H9 (cell line): Measurements from ENCODE around the gene DNAJC15. TPM values are rescaled to one million over a fixed set of nuclear protein-coding genes. Genes with fewer than 3 reads are reported as not detected.

ENCODE experiments used
- DNase-seq: peaks from one replicate; pipeline ENCODE4 v3.0.0-alpha.2; 2017
- H2AFZ ChIP-seq: one replicate; pipeline ENCODE4 v1.6.1; 2013; ENCODE audit warnings: mild to moderate bottlenecking, low read length, control low read depth, moderate library complexity
- H2AK5ac ChIP-seq: 2 replicates; pipeline ENCODE4 v1.6.1; 2013; ENCODE audit warnings: low read length, control low read depth, mixed read lengths; ENCODE audit not compliant: insufficient read length
- H2BK120ac ChIP-seq: one replicate; pipeline ENCODE4 v1.6.1; 2013; ENCODE audit warnings: low read depth, mild to moderate bottlenecking, low read length, control low read depth, inconsistent platforms; ENCODE audit not compliant: poor library complexity, severe bottlenecking
- H2BK12ac ChIP-seq: 2 replicates; pipeline ENCODE4 v1.6.1; 2013; ENCODE audit warnings: low read length, control low read depth, mixed read lengths, low read depth; ENCODE audit not compliant: insufficient read length
- H2BK15ac ChIP-seq: 2 replicates; pipeline ENCODE4 v1.6.1; 2013; ENCODE audit warnings: low read depth, low read length, control low read depth
- H2BK20ac ChIP-seq: one replicate; pipeline ENCODE4 v1.6.1; 2013; ENCODE audit warnings: low read depth, mild to moderate bottlenecking, low read length, control low read depth, inconsistent platforms; ENCODE audit not compliant: poor library complexity, severe bottlenecking
- H2BK5ac ChIP-seq: 2 replicates; pipeline ENCODE4 v1.6.1; 2013; ENCODE audit warnings: low read length, control low read depth, mixed read lengths; ENCODE audit not compliant: insufficient read length
- H3K14ac ChIP-seq: 2 replicates; pipeline ENCODE4 v1.6.1; 2013; ENCODE audit warnings: low read length, control low read depth; ENCODE audit not compliant: insufficient read depth
- H3K18ac ChIP-seq: 2 replicates; pipeline ENCODE4 v1.6.1; 2013; ENCODE audit warnings: low read depth, mild to moderate bottlenecking, mixed read lengths, low read length, control low read depth; ENCODE audit not compliant: insufficient read length
- H3K23ac ChIP-seq: 2 replicates; pipeline ENCODE4 v1.6.1; 2013; ENCODE audit warnings: low read length, control low read depth, mixed read lengths, low read depth; ENCODE audit not compliant: insufficient read length
- H3K23me2 ChIP-seq: 2 replicates; pipeline ENCODE4 v1.6.1; 2013; ENCODE audit warnings: low read depth, mild to moderate bottlenecking, mixed read lengths, low read length, control low read depth; ENCODE audit not compliant: insufficient read length, poor library complexity, severe bottlenecking
- H3K27ac ChIP-seq: 2 replicates; pipeline ENCODE4 v1.5.1; 2013; ENCODE audit warnings: low read length, control low read depth, mixed read lengths, low read depth; ENCODE audit not compliant: insufficient read length
- H3K27me3 ChIP-seq: 2 replicates; pipeline ENCODE4 v1.6.1; 2013; ENCODE audit warnings: low read length, control low read depth, inconsistent platforms; ENCODE audit not compliant: insufficient read depth
- H3K4ac ChIP-seq: 2 replicates; pipeline ENCODE4 v1.6.1; 2013; ENCODE audit warnings: low read depth, mild to moderate bottlenecking, control low read depth, inconsistent platforms, low read length, moderate library complexity
- H3K4me1 ChIP-seq: 2 replicates; pipeline ENCODE4 v1.6.1; 2013; ENCODE audit warnings: low read length, control low read depth, inconsistent platforms; ENCODE audit not compliant: insufficient read depth
- H3K4me2 ChIP-seq: 2 replicates; pipeline ENCODE4 v1.6.1; 2013; ENCODE audit warnings: low read length, control low read depth, mixed read lengths; ENCODE audit not compliant: insufficient read length, insufficient read depth
- H3K56ac ChIP-seq: 2 replicates; pipeline ENCODE4 v1.6.1; 2013; ENCODE audit warnings: low read depth, mild to moderate bottlenecking, mixed read lengths, low read length, control low read depth; ENCODE audit not compliant: insufficient read length
- H3K79me1 ChIP-seq: 2 replicates; pipeline ENCODE4 v1.6.1; 2013; ENCODE audit warnings: low read depth, mild to moderate bottlenecking, moderate library complexity, low read length, control low read depth, inconsistent platforms; ENCODE audit not compliant: insufficient read depth, poor library complexity, severe bottlenecking
- H3K79me2 ChIP-seq: 2 replicates; pipeline ENCODE4 v1.6.1; 2013; ENCODE audit warnings: low read length, control low read depth, inconsistent platforms; ENCODE audit not compliant: insufficient read depth
- H3K9ac ChIP-seq: 2 replicates; pipeline ENCODE4 v1.6.1; 2013; ENCODE audit warnings: low read length, control low read depth, mixed read lengths; ENCODE audit not compliant: insufficient read length; ENCODE audit errors: extremely low read depth
- H3K9me3 ChIP-seq: one replicate; pipeline ENCODE4 v1.6.1; 2013; ENCODE audit warnings: low read depth, low read length, inconsistent platforms; ENCODE audit not compliant: control insufficient read depth
- H3T11ph ChIP-seq: one replicate; pipeline ENCODE4 v1.6.1; 2013; ENCODE audit warnings: mild to moderate bottlenecking, low read length, control low read depth, inconsistent platforms
- H4K20me1 ChIP-seq: one replicate; pipeline ENCODE4 v1.6.1; 2013; ENCODE audit not compliant: control insufficient read depth, insufficient read length, insufficient read depth
- H4K5ac ChIP-seq: 2 replicates; pipeline ENCODE4 v1.6.1; 2013; ENCODE audit warnings: low read depth, mild to moderate bottlenecking, mixed read lengths, low read length, control low read depth; ENCODE audit not compliant: insufficient read length
- H4K8ac ChIP-seq: replicated peaks from 2 replicates; pipeline ENCODE4 v1.6.1; 2013; ENCODE audit warnings: low read length, control low read depth, mixed read lengths, low read depth; ENCODE audit not compliant: insufficient read length
- H4K91ac ChIP-seq: 2 replicates; pipeline ENCODE4 v1.6.1; 2013; ENCODE audit warnings: low read depth, mild to moderate bottlenecking, moderate library complexity, mixed read lengths, low read length, control low read depth; ENCODE audit not compliant: insufficient read length
- H3K27ac Mint-ChIP-seq, 3 experiments: 2 replicates in 2 of 3; 3 replicates in 1 of 3; pipeline ENCODE4 v1.8.0; 2020 to 2021; ENCODE audit warnings: mixed read lengths in 3 of 3, mild to moderate bottlenecking in 1 of 3, moderate library complexity in 1 of 3
- H3K27me3 Mint-ChIP-seq: 2 replicates; pipeline ENCODE4 v1.8.0; 2021; ENCODE audit warnings: low read depth, mild to moderate bottlenecking, moderate library complexity, mixed read lengths
- H3K36me3 Mint-ChIP-seq, 3 experiments: 2 replicates in 2 of 3; 3 replicates in 1 of 3; pipeline ENCODE4 v1.8.0; 2020 to 2021; ENCODE audit warnings: low read depth in 3 of 3, mixed read lengths in 3 of 3; ENCODE audit not compliant: insufficient read depth in 1 of 3
- H3K4me1 Mint-ChIP-seq, 2 experiments: 2 replicates each; pipeline ENCODE4 v1.8.0; 2020; ENCODE audit warnings: mixed read lengths in 2 of 2
- H3K4me3 Mint-ChIP-seq, 2 experiments: 2 replicates in 1 of 2; 3 replicates in 1 of 2; pipeline ENCODE4 v1.8.0; 2020 to 2021; ENCODE audit warnings: mild to moderate bottlenecking in 2 of 2, mixed read lengths in 2 of 2, moderate library complexity in 1 of 2
- H3K9me3 Mint-ChIP-seq, 2 experiments: 2 replicates in 1 of 2; 3 replicates in 1 of 2; pipeline ENCODE4 v1.8.0; 2020; ENCODE audit warnings: mild to moderate bottlenecking in 2 of 2, mixed read lengths in 2 of 2, moderate library complexity in 1 of 2
- WGBS: extraction: QIAGEN DNeasy Blood & Tissue Kit; methylation state at CpG from one replicate; pipeline ENCODE4 v1.1.7; 2013; ENCODE audit warnings: missing lambda C conversion rate, low lambda C conversion rate, mixed read lengths; ENCODE audit not compliant: insufficient read length; ENCODE audit errors: extremely low coverage; 5-methylcytosine and 5-hydroxymethylcytosine counted together
- total RNA-seq: library from RNA; stranded (reverse); gene quantifications from 2 replicates; pipeline ENCODE4 v1.2.1, GENCODE V29; 2021
- TF ChIP-seq, protein P1 (sequence below): fragments of 200-600 bp; sonication (generic); conservative IDR thresholded peaks from 3 replicates; pipeline ENCODE4 v1.8.0; 2021; ENCODE audit warnings: antibody characterized with exemption, mild to moderate bottlenecking

The DNAJC15 gene
- total RNA-seq, 1 experiment from 2014 or later: 13.4 TPM

- no peak overlapping the region for H3K27ac Mint-ChIP-seq
- DNase-seq: no peak
- H3T11ph ChIP-seq: no peak overlapping the region
- no peak overlapping the region for H2BK15ac ChIP-seq
- no peak overlapping the region for H2BK12ac ChIP-seq
- H3K27me3 Mint-ChIP-seq: peaks cover 8% of the 10 kb centered on the region
- no peak overlapping the region for H3K23ac ChIP-seq
- peaks cover 11% of the 10 kb centered on the region for H3K23me2 ChIP-seq
- no peaks in the 10 kb centered on the region for H3K27me3 ChIP-seq
- no peaks in the 10 kb centered on the region for H3K9me3 ChIP-seq
- no peak overlapping the region for H4K8ac ChIP-seq
- no CpG with 5 or more reads among the region's 2 CpGs for WGBS
- peaks cover 0 to 13% of the 10 kb centered on the region in 2 experiments; a peak in 1 of 5 replicates for H3K9me3 Mint-ChIP-seq
- H3K4me3 Mint-ChIP-seq: no peak overlapping the region
- no peak overlapping the region for H3K4ac ChIP-seq
- H2AFZ ChIP-seq: no peak overlapping the region
- peaks cover 10 to 16% of the 10 kb centered on the region in 2 experiments for H3K4me1 Mint-ChIP-seq
- no peak overlapping the region for H3K14ac ChIP-seq
- TF ChIP-seq, protein P1, sequence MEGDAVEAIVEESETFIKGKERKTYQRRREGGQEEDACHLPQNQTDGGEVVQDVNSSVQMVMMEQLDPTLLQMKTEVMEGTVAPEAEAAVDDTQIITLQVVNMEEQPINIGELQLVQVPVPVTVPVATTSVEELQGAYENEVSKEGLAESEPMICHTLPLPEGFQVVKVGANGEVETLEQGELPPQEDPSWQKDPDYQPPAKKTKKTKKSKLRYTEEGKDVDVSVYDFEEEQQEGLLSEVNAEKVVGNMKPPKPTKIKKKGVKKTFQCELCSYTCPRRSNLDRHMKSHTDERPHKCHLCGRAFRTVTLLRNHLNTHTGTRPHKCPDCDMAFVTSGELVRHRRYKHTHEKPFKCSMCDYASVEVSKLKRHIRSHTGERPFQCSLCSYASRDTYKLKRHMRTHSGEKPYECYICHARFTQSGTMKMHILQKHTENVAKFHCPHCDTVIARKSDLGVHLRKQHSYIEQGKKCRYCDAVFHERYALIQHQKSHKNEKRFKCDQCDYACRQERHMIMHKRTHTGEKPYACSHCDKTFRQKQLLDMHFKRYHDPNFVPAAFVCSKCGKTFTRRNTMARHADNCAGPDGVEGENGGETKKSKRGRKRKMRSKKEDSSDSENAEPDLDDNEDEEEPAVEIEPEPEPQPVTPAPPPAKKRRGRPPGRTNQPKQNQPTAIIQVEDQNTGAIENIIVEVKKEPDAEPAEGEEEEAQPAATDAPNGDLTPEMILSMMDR: no peak
- no peak overlapping the region for H3K27ac ChIP-seq
- no peak overlapping the region for H2BK20ac ChIP-seq
- H4K91ac ChIP-seq: no peak overlapping the region
- H2BK5ac ChIP-seq: no peak overlapping the region
- no peaks in the 10 kb centered on the region; the same call in 1 of the 2 replicates for H3K4me1 ChIP-seq
- H3K4me2 ChIP-seq: no peak overlapping the region
- H2BK120ac ChIP-seq: no peak overlapping the region
- no peak overlapping the region for H3K56ac ChIP-seq
- H3K9ac ChIP-seq: no peak overlapping the region
- no peaks in the 10 kb centered on the region for H3K79me2 ChIP-seq
- H3K36me3 Mint-ChIP-seq: peaks cover 0 to 9% (median 9%) of the 10 kb centered on the region in 3 experiments; a peak in 4 of 7 replicates
- H3K18ac ChIP-seq: no peak overlapping the region
- H2AK5ac ChIP-seq: no peak overlapping the region
- no peaks in the 10 kb centered on the region for H4K20me1 ChIP-seq
- no peaks in the 10 kb centered on the region for H3K79me1 ChIP-seq
- H4K5ac ChIP-seq: no peak overlapping the region
Observed at GRCh38 chr13:43019811-43020210, 3.6 kb upstream of the DNAJC15 start.
